ENCODE measurements around the gene PLA2G2D.

- TF ChIP-seq CTCF (conservative IDR thresholded peaks at IDR 0.05 in 1 of 2, IDR thresholded peaks at IDR 0.05 in 1 of 2; ENCODE audit: low read depth in 1 of 2, low read length in 2 of 2) (no peak), EZH2 (IDR thresholded peaks at IDR 0.05; ENCODE audit: low read length, missing control alignments) (no peak)
Measured at GRCh38 chr1:20099533-20099932, 19.8 kb downstream of the PLA2G2D start.
